Left renal pelvis (tissue), 4 donors: ENCODE data around the gene RTN4R. TPM values are rescaled to one million over a fixed set of nuclear protein-coding genes. Genes with fewer than 3 reads are reported as not detected.
"Not testable (repeated sequence)": the region's sequence is repeated elsewhere in the genome, so short reads cannot be mapped to it uniquely, and the experiment has no call there.

Experiments used
- DNase-seq, 4 donors: peaks; one replicate each; pipeline ENCODE4 v3.0.0-alpha.2; 2013; ENCODE audit warnings: low read depth in 4 of 4, low spot score in 3 of 4
- polyA plus RNA-seq, 4 donors: library from polyadenylated mRNA; unstranded; fragments of 120-200 nt; gene quantifications; one replicate each; pipeline ENCODE4 v1.2.1, GENCODE V29; 2013; ENCODE audit not compliant: insufficient read length in 4 of 4

RTN4R gene
- polyA plus RNA-seq, 4 donors, result 4.5 to 18.0 (median 7.2) TPM

- no peak for DNase-seq
Measured at GRCh38 chr22:20273758-20274181, 5.7 kb upstream of the RTN4R start.

GRCh38 chr22:20272700-20273099 is 4.6 kb upstream of the RTN4R start:
- DNase-seq, result no peak

GRCh38 chr22:20272174-20272573 is 4.1 kb upstream of the RTN4R start:
- DNase-seq, result no peak

- no peak for DNase-seq
Measured at GRCh38 chr22:20271114-20271994, 3.2 kb upstream of the RTN4R start.

GRCh38 chr22:20270190-20271113 is 2.3 kb upstream of the RTN4R start:
- DNase-seq, result not testable (repeated sequence)

GRCh38 chr22:20269673-20270072 is 1.6 kb upstream of the RTN4R start:
- DNase-seq, result not testable (repeated sequence)

- not testable (repeated sequence) for DNase-seq
Measured at GRCh38 chr22:20269201-20269600, 1.1 kb upstream of the RTN4R start.

- DNase-seq, result no peak
Measured at GRCh38 chr22:20267441-20268278, 458 bp downstream of the RTN4R start.

- not testable (repeated sequence) for DNase-seq
Measured at GRCh38 chr22:20266667-20267440, 1.3 kb downstream of the RTN4R start.

- DNase-seq, result not testable (repeated sequence)
Measured at GRCh38 chr22:20265772-20266666, 2.1 kb downstream of the RTN4R start.

- DNase-seq, result no peak
Measured at GRCh38 chr22:20264614-20265452, 3.3 kb downstream of the RTN4R start.

GRCh38 chr22:20263404-20264281 is 4.5 kb downstream of the RTN4R start:
- DNase-seq, result not testable (repeated sequence)

- DNase-seq, result no peak
Measured at GRCh38 chr22:20262582-20263147, 5.5 kb downstream of the RTN4R start.

- DNase-seq, result no peak
Measured at GRCh38 chr22:20261848-20262581, 6.1 kb downstream of the RTN4R start.

- no peak for DNase-seq
Measured at GRCh38 chr22:20260071-20260765, 7.9 kb downstream of the RTN4R start.
